Stimulated activated naive CD8-positive, alpha-beta T cell treated with anti-CD3 and anti-CD28 coated beads, Interleukin-15, amount 100 ng/mL, for 72 hours (primary cell): ENCODE data around the gene PRSS8.
"Not testable (repeated sequence)": the region's sequence is repeated elsewhere in the genome, so short reads cannot be mapped to it uniquely, and the experiment has no call there.

Experiments used
- ATAC-seq: fragments of 150-1000 bp; cut with Tn5 transposase; 2 replicates; pipeline ENCODE4 v1.10.0; 2021; ENCODE audit warnings: mild to moderate bottlenecking, moderate library complexity
- DNase-seq, 2 donors: peaks; one replicate each; pipeline ENCODE4 v3.0.0; 2021 to 2022
- H3K27ac Mint-ChIP-seq, 2 donors: one replicate each; pipeline ENCODE4 v1.8.0; 2022; ENCODE audit warnings: mild to moderate bottlenecking in 2 of 2, mixed read lengths in 2 of 2, moderate library complexity in 2 of 2
- H3K27me3 Mint-ChIP-seq: one replicate; pipeline ENCODE4 v1.8.0; 2022; ENCODE audit warnings: mixed read lengths
- H3K4me1 Mint-ChIP-seq: one replicate; pipeline ENCODE4 v1.8.0; 2022; ENCODE audit warnings: mild to moderate bottlenecking, mixed read lengths
- H3K4me3 Mint-ChIP-seq, 2 donors: one replicate each; pipeline ENCODE4 v1.8.0; 2022; ENCODE audit warnings: mild to moderate bottlenecking in 2 of 2, mixed read lengths in 2 of 2, moderate library complexity in 1 of 2
- H3K9me3 Mint-ChIP-seq, 2 donors: one replicate each; pipeline ENCODE4 v1.8.0; 2022; ENCODE audit warnings: mixed read lengths in 2 of 2

PRSS8 gene

GRCh38 chr16:31135535-31136286, at the start of gene PRSS8:
PRSS8 (minus strand) TSS chr16:31135727; CDS start chr16:31135498, 229 bp downstream.
- DNase-seq (no peak), ATAC-seq (no peak)
- H3K4me3 Mint-ChIP-seq: no peak within 1 kb of the TSS
- peaks cover 1% of the 10 kb centered on the region for H3K4me1 Mint-ChIP-seq
- H3K27ac Mint-ChIP-seq: peak within 1 kb of the TSS in 1 of 2 donors; percentile 38
- H3K9me3 Mint-ChIP-seq: no peaks in the 10 kb centered on the region
- H3K27me3 Mint-ChIP-seq: no peaks in the 10 kb centered on the region

- Mint-ChIP-seq H3K9me3 (no peaks in the 10 kb centered on the region), H3K4me1 (peaks cover 98% of the 10 kb centered on the region), H3K4me3 (peak overlapping the region; percentile 64 to 69), H3K27ac (peak overlapping the region; percentile 83 to 100), H3K27me3 (no peaks in the 10 kb centered on the region)
- ATAC-seq (no peak), DNase-seq (no peak)
Observed at GRCh38 chr16:31184888-31185287, 49.4 kb upstream of the PRSS8 start.

- Mint-ChIP-seq H3K27me3 (no peaks in the 10 kb centered on the region), H3K27ac (peak overlapping the region; percentile 55 to 100), H3K4me3 (peak overlapping the region; percentile 92), H3K4me1 (peaks cover 95% of the 10 kb centered on the region), H3K9me3 (no peaks in the 10 kb centered on the region)
- DNase-seq: no peak
- no peak for ATAC-seq
Observed at GRCh38 chr16:31183432-31184428, 48.2 kb upstream of the PRSS8 start.

GRCh38 chr16:31182391-31182790, 46.9 kb upstream of the PRSS8 start:
- Mint-ChIP-seq H3K4me3 (peak overlapping the region; percentile 92), H3K9me3 (no peaks in the 10 kb centered on the region), H3K27me3 (no peaks in the 10 kb centered on the region), H3K4me1 (peaks cover 91% of the 10 kb centered on the region), H3K27ac (peak overlapping the region; percentile 90 to 100)
- DNase-seq: no peak
- no peak for ATAC-seq

- Mint-ChIP-seq H3K4me1 (peaks cover 88% of the 10 kb centered on the region), H3K27me3 (no peaks in the 10 kb centered on the region), H3K9me3 (no peaks in the 10 kb centered on the region), H3K27ac (peak overlapping the region; percentile 99 to 100), H3K4me3 (peak overlapping the region; percentile 92)
- DNase-seq (peak; percentile 58 to 66), ATAC-seq (peak; percentile 5)
Observed at GRCh38 chr16:31181102-31181830, 45.7 kb upstream of the PRSS8 start.

- peak; percentile 94 for DNase-seq
- peaks cover 74% of the 10 kb centered on the region for H3K4me1 Mint-ChIP-seq
- peak; percentile 48 for ATAC-seq
- peak within 1 kb of the TSS; percentile 99 to 100 for H3K27ac Mint-ChIP-seq
- H3K27me3 Mint-ChIP-seq: no peaks in the 10 kb centered on the region
- H3K4me3 Mint-ChIP-seq: peak within 1 kb of the TSS; percentile 92
- no peaks in the 10 kb centered on the region for H3K9me3 Mint-ChIP-seq
Observed at GRCh38 chr16:31179747-31180459, 44.4 kb upstream of the PRSS8 start, which contains the start of gene FUS. FUS (plus strand) TSS chr16:31180139; CDS start chr16:31180215, 76 bp downstream.

GRCh38 chr16:31179219-31179746, 43.8 kb upstream of the PRSS8 start:
- H3K4me3 Mint-ChIP-seq: peak overlapping the region; percentile 92
- no peaks in the 10 kb centered on the region for H3K9me3 Mint-ChIP-seq
- H3K27me3 Mint-ChIP-seq: no peaks in the 10 kb centered on the region
- ATAC-seq (peak; percentile 73), DNase-seq (no peak)
- H3K27ac Mint-ChIP-seq: peak overlapping the region; percentile 99 to 100
- peaks cover 68% of the 10 kb centered on the region for H3K4me1 Mint-ChIP-seq

GRCh38 chr16:31177136-31177535, 41.6 kb upstream of the PRSS8 start:
- Mint-ChIP-seq H3K4me3 (peak overlapping the region; percentile 62 to 67), H3K9me3 (no peaks in the 10 kb centered on the region), H3K4me1 (peaks cover 46% of the 10 kb centered on the region), H3K27me3 (no peaks in the 10 kb centered on the region), H3K27ac (peak overlapping the region; percentile 69 to 91)
- ATAC-seq (peak; percentile 19), DNase-seq (peak in 1 of 2 donors; percentile 69)

- H3K27ac Mint-ChIP-seq: not testable (repeated sequence)
Observed at GRCh38 chr16:31170048-31170447, 34.5 kb upstream of the PRSS8 start.

GRCh38 chr16:31168848-31169247, 33.3 kb upstream of the PRSS8 start:
- no peak overlapping the region for H3K4me3 Mint-ChIP-seq
- H3K27ac Mint-ChIP-seq: no peak overlapping the region
- ATAC-seq (no peak), DNase-seq (no peak)
- no peaks in the 10 kb centered on the region for H3K27me3 Mint-ChIP-seq
- H3K9me3 Mint-ChIP-seq: no peaks in the 10 kb centered on the region
- peaks cover 5% of the 10 kb centered on the region for H3K4me1 Mint-ChIP-seq

More at GRCh38 chr16:31170048-31170447, 34.5 kb upstream of the PRSS8 start:
- not testable (repeated sequence) for DNase-seq, ATAC-seq, H3K9me3 Mint-ChIP-seq, H3K4me1 Mint-ChIP-seq, H3K27me3 Mint-ChIP-seq, H3K4me3 Mint-ChIP-seq

- ATAC-seq: no peak
- H3K4me3 Mint-ChIP-seq: no peak overlapping the region
- peak overlapping the region; percentile 34 to 80 for H3K27ac Mint-ChIP-seq
- no peak for DNase-seq
- H3K4me1 Mint-ChIP-seq: peaks cover 5% of the 10 kb centered on the region
- no peaks in the 10 kb centered on the region for H3K27me3 Mint-ChIP-seq
- no peaks in the 10 kb centered on the region for H3K9me3 Mint-ChIP-seq
Observed at GRCh38 chr16:31167315-31167714, 31.8 kb upstream of the PRSS8 start.

GRCh38 chr16:31157136-31157535, 21.6 kb upstream of the PRSS8 start:
- H3K27me3 Mint-ChIP-seq: no peaks in the 10 kb centered on the region
- H3K27ac Mint-ChIP-seq: peak overlapping the region in 1 of 2 donors; percentile 52
- no peaks in the 10 kb centered on the region for H3K9me3 Mint-ChIP-seq
- ATAC-seq (no peak), DNase-seq (no peak)
- H3K4me3 Mint-ChIP-seq: peak overlapping the region; percentile 64 to 66
- peaks cover 10% of the 10 kb centered on the region for H3K4me1 Mint-ChIP-seq

GRCh38 chr16:31150976-31151375, 15.4 kb upstream of the PRSS8 start:
- not testable (repeated sequence) for H3K9me3 Mint-ChIP-seq, H3K4me3 Mint-ChIP-seq, H3K4me1 Mint-ChIP-seq, ATAC-seq, H3K27ac Mint-ChIP-seq, H3K27me3 Mint-ChIP-seq, DNase-seq
